ENCODE measurements around the gene DCTN1. TPM values are rescaled to one million over a fixed set of nuclear protein-coding genes. Genes with fewer than 3 reads are reported as not detected.

DCTN1 gene
- polyA plus RNA-seq, 1 experiment = 193 TPM

DNA sequence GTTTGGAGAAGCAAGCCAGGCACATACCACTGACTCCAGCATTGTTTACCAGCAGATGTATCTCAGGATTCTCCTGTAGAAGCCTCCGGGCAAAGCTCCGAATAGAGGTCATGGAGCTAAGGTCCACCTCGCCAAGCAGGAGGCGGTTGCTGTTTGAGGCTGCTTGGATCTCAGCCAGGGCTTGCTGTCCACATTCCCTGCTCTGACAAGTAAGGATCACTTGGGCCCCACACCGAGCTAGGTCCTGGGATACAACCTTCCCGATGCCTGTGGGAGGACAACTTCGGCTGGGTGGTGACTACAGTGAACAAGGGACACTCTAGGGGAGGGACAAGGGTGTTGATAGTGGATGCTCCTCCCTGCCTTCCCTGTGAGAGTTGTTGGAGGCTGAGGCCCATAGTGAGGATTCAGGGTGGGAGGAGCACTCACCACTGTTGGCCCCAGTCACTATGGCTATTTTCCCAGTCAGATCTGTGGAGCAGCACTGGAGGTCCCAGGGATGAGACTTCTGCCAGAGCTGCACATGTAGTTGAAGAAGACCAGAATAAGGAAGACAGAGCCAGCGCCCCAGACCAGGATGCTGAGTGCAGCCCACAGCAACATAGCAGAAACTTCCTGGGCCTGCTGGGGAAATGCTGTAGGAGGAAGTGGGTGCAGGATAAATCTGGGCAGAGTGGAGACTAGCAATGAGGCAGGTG, 33.0 kb upstream of the DCTN1 start:
- CTCF ChIA-PET = interaction anchor here (1.3 to 1.4 kb wide), 2 partner anchors 12 to 589 kb away, joined by 3 read pairs; no protein-coding TSS in a partner anchor
- TF ChIP-seq, protein P1, sequence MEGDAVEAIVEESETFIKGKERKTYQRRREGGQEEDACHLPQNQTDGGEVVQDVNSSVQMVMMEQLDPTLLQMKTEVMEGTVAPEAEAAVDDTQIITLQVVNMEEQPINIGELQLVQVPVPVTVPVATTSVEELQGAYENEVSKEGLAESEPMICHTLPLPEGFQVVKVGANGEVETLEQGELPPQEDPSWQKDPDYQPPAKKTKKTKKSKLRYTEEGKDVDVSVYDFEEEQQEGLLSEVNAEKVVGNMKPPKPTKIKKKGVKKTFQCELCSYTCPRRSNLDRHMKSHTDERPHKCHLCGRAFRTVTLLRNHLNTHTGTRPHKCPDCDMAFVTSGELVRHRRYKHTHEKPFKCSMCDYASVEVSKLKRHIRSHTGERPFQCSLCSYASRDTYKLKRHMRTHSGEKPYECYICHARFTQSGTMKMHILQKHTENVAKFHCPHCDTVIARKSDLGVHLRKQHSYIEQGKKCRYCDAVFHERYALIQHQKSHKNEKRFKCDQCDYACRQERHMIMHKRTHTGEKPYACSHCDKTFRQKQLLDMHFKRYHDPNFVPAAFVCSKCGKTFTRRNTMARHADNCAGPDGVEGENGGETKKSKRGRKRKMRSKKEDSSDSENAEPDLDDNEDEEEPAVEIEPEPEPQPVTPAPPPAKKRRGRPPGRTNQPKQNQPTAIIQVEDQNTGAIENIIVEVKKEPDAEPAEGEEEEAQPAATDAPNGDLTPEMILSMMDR (IDR thresholded peaks at IDR 0.05; ENCODE audit: insufficient read depth, low read depth, low read length) = no peak
- no peak for DNase-seq (ENCODE audit: low read depth)
- Histone ChIP-seq H3K27me3 (ENCODE audit: control insufficient read depth, insufficient read depth, low read length) (no peaks in the 10 kb centered on the region), H3K4me3 (ENCODE audit: low read depth, low read length) (no peak overlapping the region), H3K36me3 (ENCODE audit: control insufficient read depth, insufficient read depth, low read length) (no peaks in the 10 kb centered on the region)
- POLR2A ChIA-PET = no interaction called here

DNA sequence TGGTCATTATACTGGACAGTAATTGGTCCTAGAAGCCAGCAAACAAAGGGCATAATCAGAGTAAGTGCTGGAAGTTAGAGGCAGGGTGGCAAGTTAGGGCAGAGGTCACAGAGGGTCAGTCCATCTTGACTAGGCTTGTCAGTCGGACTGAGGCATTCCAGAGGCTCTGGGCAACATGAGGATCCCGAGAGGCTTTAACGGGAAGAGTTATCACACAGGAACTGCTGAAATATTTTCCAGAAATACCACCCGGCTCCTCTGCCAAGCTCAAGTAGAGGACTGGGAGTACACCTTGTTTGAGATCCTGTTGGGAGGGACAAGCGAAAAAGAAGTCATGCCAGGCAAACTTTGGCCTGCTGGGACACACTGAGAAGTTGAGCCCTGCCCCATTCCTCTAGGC, 27.6 kb upstream of the DCTN1 start:
- no peaks in the 10 kb centered on the region for H3K27me3 ChIP-seq (ENCODE audit: control insufficient read depth, insufficient read depth, low read length)
- TF ChIP-seq, protein P1 (IDR thresholded peaks at IDR 0.05; ENCODE audit: insufficient read depth, low read depth, low read length) = no peak
- no peak overlapping the region for H3K4me3 ChIP-seq (ENCODE audit: low read depth, low read length)
- no peak for DNase-seq (ENCODE audit: low read depth)
- no peaks in the 10 kb centered on the region for H3K36me3 ChIP-seq (ENCODE audit: control insufficient read depth, insufficient read depth, low read length)
- ChIA-PET CTCF (interaction anchor here (0.6 to 1.6 kb wide), 5 partner anchors 14 to 178 kb away, joined by 3 to 4 read pairs (median 3); partner anchors contain the start of genes CCDC142 and TTC31), POLR2A (no interaction called here)

DNA sequence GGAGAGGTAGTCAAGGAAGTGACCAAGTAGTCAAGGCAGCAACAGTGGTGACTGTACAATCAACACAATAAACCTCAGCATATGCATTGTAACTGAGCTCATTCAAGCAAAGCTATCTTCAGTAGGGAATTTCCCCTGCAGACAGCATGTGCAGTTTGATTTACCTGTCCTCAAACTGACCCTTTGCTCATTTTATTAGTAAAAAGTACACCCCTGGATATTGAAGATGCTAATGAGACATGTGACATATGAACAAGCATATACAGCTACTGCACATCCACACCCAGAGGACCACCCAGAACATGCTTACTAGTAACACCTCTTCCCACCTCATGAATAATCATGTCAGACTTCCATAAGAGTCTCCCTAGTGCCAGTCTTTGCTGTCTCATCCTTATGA, 25.9 kb upstream of the DCTN1 start:
- no peak for DNase-seq (ENCODE audit: low read depth)
- Histone ChIP-seq H3K27me3 (ENCODE audit: control insufficient read depth, insufficient read depth, low read length) (no peaks in the 10 kb centered on the region), H3K4me3 (ENCODE audit: low read depth, low read length) (no peak overlapping the region), H3K36me3 (ENCODE audit: control insufficient read depth, insufficient read depth, low read length) (no peaks in the 10 kb centered on the region)
- ChIA-PET CTCF (no interaction called here), POLR2A (no interaction called here)
- TF ChIP-seq, protein P1 (IDR thresholded peaks at IDR 0.05; ENCODE audit: insufficient read depth, low read depth, low read length) = no peak

DNA sequence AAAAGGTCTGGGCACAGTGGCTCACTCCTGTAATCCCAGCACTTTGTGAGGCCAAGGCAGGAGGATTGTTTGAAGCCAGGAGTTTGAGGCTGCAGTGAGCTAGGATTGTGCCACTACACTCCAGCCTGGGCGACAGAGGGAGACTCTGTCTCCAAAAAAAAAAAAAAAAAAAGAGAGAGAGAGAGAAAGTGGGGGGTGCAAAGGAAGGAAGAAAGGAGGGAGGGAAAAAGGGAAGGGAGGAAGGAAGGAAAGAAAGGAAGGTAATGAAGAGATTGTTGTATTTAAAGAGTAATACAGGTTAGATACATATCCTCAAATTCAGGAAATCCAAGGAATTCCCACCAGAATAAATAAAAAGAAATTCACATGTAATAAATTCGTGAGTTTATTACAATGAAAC, 21.8 kb upstream of the DCTN1 start:
- no peaks in the 10 kb centered on the region for H3K36me3 ChIP-seq (ENCODE audit: control insufficient read depth, insufficient read depth, low read length)
- POLR2A ChIA-PET = interaction anchor here (0.7 kb wide), 1 partner anchor 12 kb away, joined by 5 read pairs; no protein-coding TSS in a partner anchor
- no peak for DNase-seq (ENCODE audit: low read depth)
- CTCF ChIA-PET = interaction anchor here (4.0 kb wide), 1 partner anchor 10 kb away, joined by 26 read pairs; no protein-coding TSS in a partner anchor
- TF ChIP-seq, protein P1 (IDR thresholded peaks at IDR 0.05; ENCODE audit: insufficient read depth, low read depth, low read length) = no peak
- no peaks in the 10 kb centered on the region for H3K27me3 ChIP-seq (ENCODE audit: control insufficient read depth, insufficient read depth, low read length)
- H3K4me3 ChIP-seq (ENCODE audit: low read depth, low read length) = no peak overlapping the region

DNA sequence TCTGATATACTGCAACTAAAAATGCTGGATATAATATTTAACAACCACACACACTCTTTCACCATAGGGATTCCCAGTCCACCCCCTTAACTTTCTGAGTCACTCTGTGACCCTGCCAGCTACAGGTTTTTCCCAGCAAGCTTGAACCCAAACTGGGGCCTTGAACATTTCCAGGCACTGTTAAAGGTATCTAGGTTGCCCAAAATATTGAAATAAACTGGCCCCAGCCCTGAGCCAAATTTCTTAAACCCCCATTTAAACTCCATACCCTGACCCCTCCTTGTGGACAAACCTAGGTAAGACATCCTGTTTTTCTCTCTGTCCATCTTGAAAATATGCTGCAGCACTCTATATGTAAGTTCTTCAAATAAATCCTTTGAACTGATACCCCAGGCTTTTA, 19.7 kb upstream of the DCTN1 start:
- no peak overlapping the region for H3K4me3 ChIP-seq (ENCODE audit: low read depth, low read length)
- CTCF ChIA-PET = interaction anchor here (1.2 to 4.0 kb wide), 5 partner anchors 8 to 66 kb away, joined by 4 to 26 read pairs (median 6); no protein-coding TSS in a partner anchor
- TF ChIP-seq, protein P1 (IDR thresholded peaks at IDR 0.05; ENCODE audit: insufficient read depth, low read depth, low read length) = peak; percentile 64
- no peaks in the 10 kb centered on the region for H3K36me3 ChIP-seq (ENCODE audit: control insufficient read depth, insufficient read depth, low read length)
- H3K27me3 ChIP-seq (ENCODE audit: control insufficient read depth, insufficient read depth, low read length) = no peaks in the 10 kb centered on the region
- POLR2A ChIA-PET = no interaction called here
- DNase-seq (ENCODE audit: low read depth) = no peak

Measured in BJ (cell line).